ENCODE results near the gene COMT. TPM values are rescaled to one million over a fixed set of nuclear protein-coding genes. Genes with fewer than 3 reads are reported as not detected.
"Not testable (repeated sequence)": the region's sequence is repeated elsewhere in the genome, so short reads cannot be mapped to it uniquely, and the experiment has no call there.

The COMT gene
- total RNA-seq, 1 donor from 2014 or later, result 75.3 TPM

GRCh38 chr22:19919701-19920363 is 21.7 kb upstream of the COMT start:
- intact Hi-C loops (cut with DNase I), result no loop called here
- ATAC-seq (ENCODE audit: poor library complexity), result no peak
- DNase-seq, result no peak

- ATAC-seq (ENCODE audit: poor library complexity), result no peak
- DNase-seq, result peak; percentile 5
- intact Hi-C loops (cut with DNase I), result no loop called here
Observed at GRCh38 chr22:19921544-19922081, 20.0 kb upstream of the COMT start.

- ATAC-seq (ENCODE audit: poor library complexity) (no peak), DNase-seq (peak; percentile 1)
- intact Hi-C loops (cut with DNase I), result no loop called here
Observed at GRCh38 chr22:19923914-19924513, 17.6 kb upstream of the COMT start.

GRCh38 chr22:19926028-19926427 is 15.5 kb upstream of the COMT start:
- peak; percentile 12 for DNase-seq

GRCh38 chr22:19927696-19928095 is 13.9 kb upstream of the COMT start:
- ATAC-seq (ENCODE audit: poor library complexity), result no peak
- intact Hi-C loops (cut with DNase I), result no loop called here
- DNase-seq, result peak; percentile 2

More at GRCh38 chr22:19926028-19926427, 15.5 kb upstream of the COMT start:
- ATAC-seq (ENCODE audit: poor library complexity); intact Hi-C loops (cut with DNase I): not testable (repeated sequence)

- ATAC-seq (ENCODE audit: poor library complexity), result no peak
- DNase-seq, result no peak
- intact Hi-C loops (cut with DNase I), result no loop called here
Observed at GRCh38 chr22:19928207-19928606, 13.4 kb upstream of the COMT start.

GRCh38 chr22:19929586-19930550 is 11.7 kb upstream of the COMT start:
- intact Hi-C loops (cut with DNase I), result no loop called here

GRCh38 chr22:19930551-19931486 is 10.8 kb upstream of the COMT start:
- DNase-seq, result peak; percentile 19
- no peak for ATAC-seq (ENCODE audit: poor library complexity)
- intact Hi-C loops (cut with DNase I), result no loop called here

More at GRCh38 chr22:19929586-19930550, 11.7 kb upstream of the COMT start:
- ATAC-seq (ENCODE audit: poor library complexity), result no peak
- DNase-seq, result peak; percentile 17

- no peak for ATAC-seq (ENCODE audit: poor library complexity)
- peak; percentile 8 for DNase-seq
- intact Hi-C loops (cut with DNase I), result no loop called here
Observed at GRCh38 chr22:19931514-19931913, 10.1 kb upstream of the COMT start.

- DNase-seq (peak; percentile 61), ATAC-seq (ENCODE audit: poor library complexity) (peak; percentile 77)
- intact Hi-C loops (cut with DNase I), result no loop called here
Observed at GRCh38 chr22:19932367-19933206, 9.0 kb upstream of the COMT start.

GRCh38 chr22:19933341-19934241 is 8.0 kb upstream of the COMT start:
- ATAC-seq (ENCODE audit: poor library complexity), result no peak
- DNase-seq, result peak; percentile 18
- intact Hi-C loops (cut with DNase I), result no loop called here

GRCh38 chr22:19935123-19935718 is 6.4 kb upstream of the COMT start:
- peak; percentile 10 for DNase-seq
- intact Hi-C loops (cut with DNase I); ATAC-seq (ENCODE audit: poor library complexity): not testable (repeated sequence)

GRCh38 chr22:19936513-19936912 is 5.1 kb upstream of the COMT start:
- intact Hi-C loops (cut with DNase I), result no loop called here
- no peak for ATAC-seq (ENCODE audit: poor library complexity)
- DNase-seq, result no peak

GRCh38 chr22:19937616-19938473 is 3.7 kb upstream of the COMT start:
- DNase-seq (no peak), ATAC-seq (ENCODE audit: poor library complexity) (no peak)
- intact Hi-C loops (cut with DNase I), result no loop called here
